ENCODE results near the gene DVL2. TPM values are rescaled to one million over a fixed set of nuclear protein-coding genes. Genes with fewer than 3 reads are reported as not detected.

The DVL2 gene
- total RNA-seq, 1 donor from 2014 or later, result 80.5 TPM

- DNase-seq (ENCODE audit: low read depth), result peak; percentile 92
These were observed 14.3 kb downstream of the DVL2 start, which contains the start of the genes ACADVL and DLG4 for GRCh38 chr17:7219812-7220592. TSS of gene ACADVL (plus strand) at chr17:7219938. CDS start at chr17:7219985, 47 bp downstream. TSS of gene DLG4 (minus strand) at chr17:7219836.

DNA sequence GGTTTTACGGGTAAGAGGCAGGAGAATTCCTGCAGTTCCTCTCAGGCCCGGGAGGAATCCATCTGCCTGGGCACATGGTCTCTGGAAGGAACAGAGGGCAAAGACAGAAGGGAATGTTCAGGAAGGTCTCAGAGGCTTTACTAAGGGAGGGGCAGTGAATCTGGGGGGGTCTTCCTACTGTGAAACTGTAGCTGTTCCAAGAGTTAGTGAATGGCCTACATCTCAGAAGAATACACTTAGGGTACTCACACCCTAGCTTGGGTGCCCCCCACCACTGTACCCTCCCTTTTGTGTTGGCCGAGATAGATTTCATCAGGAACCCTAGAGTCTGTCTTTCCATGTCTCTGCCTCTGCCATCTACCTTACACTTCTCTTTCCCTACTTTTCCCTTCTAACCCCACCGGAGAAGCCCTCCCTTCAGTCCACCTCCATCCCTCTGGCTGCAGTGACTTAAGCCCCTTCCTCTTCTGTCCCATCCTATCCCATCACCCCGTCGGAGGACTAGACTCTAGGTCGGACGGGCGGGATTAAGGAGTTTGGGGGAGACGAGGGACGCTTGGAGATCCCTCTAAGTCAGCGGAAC is 15.0 kb downstream of the DVL2 start:
- no peak for DNase-seq (ENCODE audit: low read depth)

DNA sequence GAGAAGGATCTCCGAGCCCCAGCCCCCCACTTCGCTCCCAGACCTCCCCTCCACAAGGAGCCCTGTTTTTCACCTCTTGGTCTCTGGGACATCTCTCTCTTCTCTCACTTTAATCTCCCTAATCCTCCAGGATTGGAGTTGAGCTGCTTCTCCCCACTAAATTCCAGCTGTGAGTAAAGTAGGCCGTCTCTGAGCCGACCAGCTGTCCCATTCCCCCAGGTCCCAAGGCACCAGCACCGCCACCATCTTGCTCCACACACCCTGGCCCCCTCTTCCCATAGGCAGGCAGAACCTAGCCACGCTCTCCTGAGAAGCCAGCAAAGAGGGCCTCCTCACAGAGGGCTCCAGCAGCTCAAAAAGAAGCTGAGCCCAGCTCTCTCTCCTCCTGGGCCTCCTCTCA is 15.6 kb downstream of the DVL2 start:
- DNase-seq (ENCODE audit: low read depth), result no peak

DNA sequence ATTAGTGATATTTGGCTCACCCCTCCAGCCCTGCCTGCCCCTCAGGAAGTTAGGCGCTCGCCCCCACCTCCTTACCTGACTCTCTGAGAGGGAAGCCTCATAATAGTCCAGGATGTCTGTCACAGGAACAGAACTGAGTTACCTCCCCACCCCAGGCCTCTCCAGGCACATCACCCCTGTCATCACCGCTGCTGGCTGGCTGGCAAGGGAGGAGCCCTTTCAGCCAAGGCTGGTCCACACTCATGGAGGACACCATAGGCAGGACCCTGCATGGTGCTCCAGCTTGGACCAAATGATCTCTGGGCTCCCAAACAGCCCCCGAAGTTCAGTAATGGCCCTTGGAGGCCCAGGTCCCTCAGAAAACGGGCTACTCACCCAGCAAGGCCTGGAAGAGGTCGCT is 16.2 kb downstream of the DVL2 start:
- DNase-seq (ENCODE audit: low read depth), result no peak

- peak; percentile 70 for DNase-seq (ENCODE audit: low read depth)
These were observed 17.0 kb downstream of the DVL2 start for GRCh38 chr17:7217113-7217987.

DNA sequence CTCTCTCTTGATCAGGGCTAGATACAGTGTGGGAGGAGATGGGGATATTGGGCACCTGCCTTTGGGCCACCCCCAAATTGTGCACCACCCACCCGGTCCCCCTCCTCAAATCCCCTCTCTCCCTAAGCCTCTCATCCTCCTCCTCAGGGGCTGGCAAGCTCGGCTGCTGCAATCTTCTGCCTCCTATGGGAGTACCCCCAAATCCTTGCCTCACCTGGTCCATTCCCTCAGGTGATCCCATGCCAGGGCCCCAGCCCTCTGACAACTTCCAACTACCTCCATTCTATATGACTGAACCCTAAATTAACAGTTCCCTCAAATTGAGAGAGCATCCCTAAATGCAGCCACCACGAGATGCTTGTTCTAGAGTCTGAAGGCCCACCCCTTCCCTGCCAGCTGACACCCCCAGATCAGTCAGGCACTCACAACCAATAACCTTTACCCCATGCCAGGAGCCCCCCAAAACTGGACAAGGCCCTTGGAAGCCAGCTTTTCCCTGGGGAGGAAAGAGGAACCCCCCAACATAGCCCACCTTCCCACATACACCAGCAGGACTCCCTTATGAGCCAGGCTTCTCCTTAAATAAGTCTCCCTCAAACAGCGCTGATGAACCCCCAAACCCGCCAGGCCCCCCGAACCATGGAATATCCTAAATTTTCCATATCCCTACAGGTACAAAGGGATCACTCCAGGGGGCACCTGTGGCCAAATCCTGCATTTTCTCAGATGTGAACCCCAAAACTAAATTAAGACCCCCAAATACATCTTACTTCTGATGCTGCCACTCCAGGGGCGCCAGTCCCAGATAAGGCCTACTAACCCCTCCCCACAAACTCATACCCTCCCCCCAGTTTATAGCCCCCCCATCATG is 17.8 kb downstream of the DVL2 start:
- DNase-seq (ENCODE audit: low read depth), result no peak

GRCh38 chr17:7215652-7216180 is 18.6 kb downstream of the DVL2 start:
- no peak for DNase-seq (ENCODE audit: low read depth)

- DNase-seq (ENCODE audit: low read depth), result no peak
These were observed 19.1 kb downstream of the DVL2 start for GRCh38 chr17:7215136-7215638.

DNA sequence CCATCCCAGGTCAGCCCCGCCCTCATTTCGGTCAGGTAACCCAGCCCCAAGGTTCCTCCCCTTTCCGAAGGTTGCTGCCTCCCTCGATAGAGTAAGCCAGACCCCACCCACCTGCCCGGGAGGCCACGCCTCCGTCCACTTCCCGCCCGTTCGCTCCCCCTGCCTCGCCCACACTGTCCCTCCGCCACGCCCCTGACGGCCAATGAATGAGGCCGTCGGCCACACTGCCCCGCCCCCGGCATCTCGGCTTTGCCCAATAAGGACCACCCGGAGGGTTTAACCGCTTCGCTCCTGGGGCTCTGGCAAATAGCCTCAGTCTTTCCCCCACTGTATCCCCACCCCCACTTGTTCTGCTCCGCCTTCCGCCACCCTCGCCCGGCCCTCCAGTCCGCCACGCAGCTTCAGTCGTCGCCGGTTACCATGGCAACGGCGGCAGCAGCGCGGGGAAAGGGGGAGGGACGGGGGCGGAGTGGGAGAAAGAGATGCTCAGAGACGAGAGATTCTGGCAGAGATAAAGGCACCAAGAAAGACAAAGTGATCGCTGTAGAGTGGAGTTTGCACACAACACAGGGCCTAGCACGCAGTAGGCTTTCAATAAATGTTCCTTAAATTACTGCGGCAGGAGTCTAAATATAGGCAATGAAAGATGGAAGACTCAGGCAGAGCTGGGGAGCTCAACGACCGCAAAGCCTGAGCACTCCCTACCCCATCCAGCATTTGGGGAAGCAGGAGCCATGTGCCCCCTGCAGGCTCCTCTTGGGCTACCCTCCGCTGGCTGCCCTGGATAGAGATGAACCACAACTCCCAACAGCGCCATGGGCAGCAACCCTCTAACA is 19.8 kb downstream of the DVL2 start:
- peak; percentile 97 for DNase-seq (ENCODE audit: low read depth)

GRCh38 chr17:7213895-7214299 is 20.4 kb downstream of the DVL2 start:
- peak; percentile 59 for DNase-seq (ENCODE audit: low read depth)

DNA sequence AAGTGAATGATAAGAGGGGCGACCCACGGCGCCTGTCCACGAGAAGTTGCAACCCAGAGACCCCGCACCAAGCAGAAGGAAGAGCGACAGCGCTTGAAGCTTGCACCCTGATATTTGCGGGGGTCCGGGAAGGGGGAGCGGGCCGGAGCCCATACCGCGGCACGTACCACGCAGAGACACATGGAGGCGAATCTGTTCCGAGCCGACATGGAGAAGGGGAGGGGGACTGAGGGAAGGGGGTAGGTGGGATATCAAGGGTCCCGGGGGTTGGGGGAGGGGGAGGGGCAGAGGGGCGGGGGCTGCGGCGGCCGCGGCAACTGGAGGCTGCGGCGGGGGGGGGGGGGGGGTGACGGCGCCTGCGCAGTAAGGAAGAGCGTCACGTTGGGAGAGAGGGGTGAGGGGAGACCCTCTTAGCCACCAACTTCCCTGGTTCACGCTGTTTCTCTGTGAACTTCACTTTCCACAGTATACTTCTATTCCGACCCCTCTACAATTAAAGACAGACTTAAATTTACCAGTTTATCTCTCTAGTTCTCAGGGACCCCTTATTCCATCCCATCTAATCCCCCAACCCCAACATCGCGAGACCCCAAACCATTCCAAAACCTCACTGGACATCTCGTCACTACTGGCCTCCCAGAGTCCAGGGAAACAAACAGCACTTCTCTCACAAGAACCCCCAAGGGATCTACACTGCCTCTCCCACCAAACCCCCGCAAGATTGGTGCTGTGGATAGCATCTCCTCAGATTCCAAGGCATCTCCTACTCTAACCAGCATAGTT is 22.6 kb downstream of the DVL2 start:
- DNase-seq (ENCODE audit: low read depth), result no peak

DNA sequence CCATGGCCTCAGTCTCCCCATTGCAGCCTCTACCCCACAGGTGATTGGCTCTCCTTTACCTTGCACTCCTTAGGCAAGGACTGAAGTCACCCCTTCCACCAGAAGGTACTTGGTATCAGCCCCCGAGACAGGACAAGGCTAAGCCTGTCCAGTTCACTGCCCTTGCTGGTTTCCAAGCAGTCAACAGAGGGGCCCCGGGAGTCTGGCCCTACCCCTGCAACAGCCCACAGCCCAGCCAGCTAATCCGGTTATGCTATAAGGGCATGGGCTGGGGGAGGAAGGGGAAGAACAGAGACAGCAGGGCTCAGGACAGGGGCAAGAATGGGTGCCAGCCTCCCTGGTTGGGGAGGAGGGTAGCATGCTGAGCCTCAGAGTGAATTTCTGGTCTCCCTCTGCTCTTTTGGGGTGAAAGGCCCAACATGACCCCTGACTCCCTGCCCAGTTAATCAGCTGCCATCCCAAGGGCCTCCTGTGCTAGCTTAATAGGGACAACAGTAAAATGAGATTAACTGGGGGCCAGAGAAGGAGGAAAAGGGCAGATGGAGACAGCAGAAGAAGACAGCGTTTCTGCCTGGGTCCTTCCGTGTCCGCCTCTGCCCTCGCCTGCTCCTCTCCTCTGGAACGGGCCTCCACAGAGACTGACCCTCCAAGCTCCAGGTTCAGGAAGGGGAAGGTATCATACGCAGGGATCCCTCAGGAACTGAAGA is 25.4 kb downstream of the DVL2 start:
- no peak for DNase-seq (ENCODE audit: low read depth)

DNA sequence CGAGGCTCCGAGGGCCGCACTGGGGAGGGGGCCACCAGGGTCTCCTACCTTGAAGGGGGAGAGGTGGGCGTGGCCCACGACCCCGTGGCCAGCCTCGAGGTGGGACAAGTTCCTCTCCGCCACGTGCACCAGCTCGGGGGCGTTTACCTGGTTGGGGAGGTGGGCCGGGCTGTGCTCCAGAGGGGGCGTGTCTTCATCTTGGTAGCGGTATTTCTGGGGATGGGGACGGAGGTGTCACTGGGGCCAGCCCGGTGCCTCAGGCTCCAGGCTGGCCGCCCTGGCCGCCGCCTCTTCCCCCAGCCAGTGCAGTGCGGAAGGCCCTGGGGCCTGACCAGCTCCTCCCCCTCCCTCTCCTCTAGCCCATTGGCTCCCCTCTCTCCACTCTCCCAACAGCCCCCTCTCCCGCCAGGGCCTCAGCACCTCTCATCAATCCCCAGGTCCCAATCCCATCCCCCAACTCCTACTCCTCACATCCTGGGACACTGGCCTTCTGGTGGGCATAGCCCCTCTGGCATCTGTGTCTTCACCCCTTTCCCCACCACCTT is 26.2 kb downstream of the DVL2 start:
- DNase-seq (ENCODE audit: low read depth), result no peak

DNA sequence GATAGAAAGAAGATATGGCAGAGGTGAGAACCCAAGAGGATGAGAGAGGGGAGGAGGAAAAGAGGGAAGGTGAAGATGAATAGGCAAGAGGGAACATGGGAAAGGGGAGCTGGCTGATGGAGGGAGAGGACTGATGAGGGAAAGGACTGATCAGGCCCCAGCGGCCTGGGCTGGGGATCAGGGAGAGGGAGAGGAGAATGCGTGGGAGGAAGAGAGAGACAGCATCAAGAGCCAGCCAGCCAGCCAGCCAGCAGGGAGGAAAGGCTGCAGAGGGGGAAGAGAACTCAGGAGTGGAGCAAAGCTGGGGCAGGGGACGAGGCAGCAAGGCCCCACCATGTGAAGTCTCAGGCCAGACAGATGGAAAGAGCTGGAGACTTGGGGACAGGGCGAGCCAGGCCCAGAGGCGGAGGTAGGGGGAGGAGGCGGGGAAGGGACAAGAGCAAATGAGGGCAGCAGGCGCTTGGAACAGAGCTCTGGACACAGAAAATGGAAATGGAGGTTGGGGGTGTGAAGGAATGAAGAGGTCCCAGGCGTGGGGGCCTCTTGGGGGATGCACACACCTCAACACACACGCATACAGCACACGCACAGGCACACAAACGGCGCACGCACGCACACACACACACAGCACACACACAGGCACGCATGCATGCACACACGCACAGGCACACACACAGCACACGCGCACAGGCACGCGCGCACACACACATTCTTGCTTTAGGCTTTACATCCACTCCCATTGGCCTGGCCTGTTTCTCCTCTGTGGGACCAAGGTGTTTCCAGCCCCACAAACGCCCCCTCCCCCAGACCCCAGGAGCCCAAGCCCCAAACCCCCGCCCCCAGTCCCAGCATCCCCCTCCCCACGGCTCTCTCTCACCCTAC is 27.0 kb downstream of the DVL2 start:
- DNase-seq (ENCODE audit: low read depth), result no peak

DNA sequence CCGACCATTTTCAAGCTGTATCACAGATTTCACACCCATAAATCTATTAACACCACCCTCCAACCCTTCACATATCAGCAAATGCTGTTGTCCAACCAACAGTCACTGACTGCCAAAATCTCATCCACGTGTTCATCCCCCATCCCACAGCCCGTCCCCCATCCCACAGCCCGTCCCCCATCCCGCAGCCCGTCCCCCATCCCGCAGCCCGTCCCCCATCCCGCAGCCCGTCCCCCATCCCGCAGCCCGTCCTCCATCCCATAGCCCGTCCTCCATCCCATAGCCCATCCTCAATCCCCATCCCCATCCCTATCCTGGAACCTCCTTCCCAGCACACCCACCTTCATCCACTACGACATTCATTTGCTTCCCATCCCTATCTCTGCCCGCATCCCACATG is 28.8 kb downstream of the DVL2 start:
- DNase-seq (ENCODE audit: low read depth), result no peak

GRCh38 chr17:7204828-7205461 is 29.4 kb downstream of the DVL2 start:
- no peak for DNase-seq (ENCODE audit: low read depth)

All from myocyte (in vitro differentiated cells).